Measurements from ENCODE around the gene ARF6. TPM values are rescaled to one million over a fixed set of nuclear protein-coding genes. Genes with fewer than 3 reads are reported as not detected.

ARF6 gene
- total RNA-seq, 1 experiment from 2014 or later: 49.2 TPM

DNA sequence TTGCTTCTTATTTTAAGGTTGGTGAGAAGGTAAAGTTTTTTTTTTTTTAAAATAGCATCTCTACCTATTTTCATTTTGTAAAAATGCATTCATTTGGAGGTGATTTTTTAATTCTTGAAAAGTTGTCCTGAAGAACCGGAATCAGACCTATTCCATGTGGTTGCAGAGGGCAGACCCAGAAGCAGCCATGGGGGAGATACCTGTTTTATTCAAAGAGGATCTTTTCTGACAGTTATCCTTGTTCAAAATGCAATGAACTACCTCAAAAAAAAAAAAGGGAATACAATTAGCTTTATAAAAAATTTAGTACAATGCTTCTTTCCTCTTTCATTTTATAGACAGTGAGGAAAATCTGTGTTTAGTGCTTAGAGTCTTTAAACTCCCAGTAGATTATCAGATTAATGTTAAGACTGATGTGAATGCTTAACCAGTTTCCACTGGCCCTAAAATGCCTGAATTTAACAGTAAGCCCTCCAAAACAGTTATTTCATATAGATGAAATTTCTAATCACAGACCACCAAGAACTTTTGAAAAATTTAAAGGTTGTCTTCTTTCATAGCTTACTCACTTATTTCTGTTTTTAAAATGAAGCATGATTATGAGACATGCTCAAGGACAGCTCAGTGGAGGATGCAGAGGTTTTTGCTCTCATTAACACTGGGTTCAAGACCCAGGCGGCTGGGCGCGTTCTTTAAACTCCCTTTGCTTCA, 31.7 kb upstream of the ARF6 start:
- H3K18ac ChIP-seq (ENCODE audit: insufficient read length, low read depth, low read length): peak overlapping the region; percentile 98
- no peak overlapping the region for H3K56ac ChIP-seq (ENCODE audit: insufficient read length, low read depth, low read length)
- no peak overlapping the region for H4K91ac ChIP-seq (ENCODE audit: insufficient read length, low read depth, low read length)
- H3K14ac ChIP-seq (ENCODE audit: insufficient read depth, low read length): peak overlapping the region; percentile 96
- H3K23me2 ChIP-seq (ENCODE audit: insufficient read length, low read depth, low read length, poor library complexity, severe bottlenecking): peaks cover 6% of the 10 kb centered on the region
- no peaks in the 10 kb centered on the region; a peak in 1 of 7 replicates for H3K36me3 Mint-ChIP-seq (ENCODE audit: insufficient read depth in 1 of 3, low read depth in 3 of 3)
- no peak overlapping the region for H2BK5ac ChIP-seq (ENCODE audit: insufficient read length, low read length)
- peak overlapping the region; percentile 99 for H3K9ac ChIP-seq (ENCODE audit: extremely low read depth, insufficient read length, low read length)
- H3K4me2 ChIP-seq (ENCODE audit: insufficient read depth, insufficient read length, low read length): peak overlapping the region; percentile 98
- H3K27me3 ChIP-seq (ENCODE audit: insufficient read depth, low read length): no peaks in the 10 kb centered on the region
- no peaks in the 10 kb centered on the region for H4K20me1 ChIP-seq (ENCODE audit: control insufficient read depth, insufficient read depth, insufficient read length)
- peaks cover 3% of the 10 kb centered on the region; the same call in 1 of the 2 replicates for H3K27me3 Mint-ChIP-seq (ENCODE audit: low read depth)
- DNase-seq: no peak
- H3K79me1 ChIP-seq (ENCODE audit: insufficient read depth, low read depth, low read length, poor library complexity, severe bottlenecking): no peaks in the 10 kb centered on the region
- WGBS (ENCODE audit: extremely low coverage, insufficient read length, low lambda C conversion rate): no CpG with 5 or more reads among the region's 4 CpGs
- H3K27ac Mint-ChIP-seq: peak overlapping the region in 2 of 3 experiments; percentile 97 to 99
- H3K23ac ChIP-seq (ENCODE audit: insufficient read length, low read depth, low read length): no peak overlapping the region
- no peaks in the 10 kb centered on the region; the same call in 1 of the 2 replicates for H3K4me1 ChIP-seq (ENCODE audit: insufficient read depth, low read length)
- H3K4ac ChIP-seq (ENCODE audit: low read depth, low read length): no peak overlapping the region; the same call in 1 of the 2 replicates
- TF ChIP-seq, protein P1, sequence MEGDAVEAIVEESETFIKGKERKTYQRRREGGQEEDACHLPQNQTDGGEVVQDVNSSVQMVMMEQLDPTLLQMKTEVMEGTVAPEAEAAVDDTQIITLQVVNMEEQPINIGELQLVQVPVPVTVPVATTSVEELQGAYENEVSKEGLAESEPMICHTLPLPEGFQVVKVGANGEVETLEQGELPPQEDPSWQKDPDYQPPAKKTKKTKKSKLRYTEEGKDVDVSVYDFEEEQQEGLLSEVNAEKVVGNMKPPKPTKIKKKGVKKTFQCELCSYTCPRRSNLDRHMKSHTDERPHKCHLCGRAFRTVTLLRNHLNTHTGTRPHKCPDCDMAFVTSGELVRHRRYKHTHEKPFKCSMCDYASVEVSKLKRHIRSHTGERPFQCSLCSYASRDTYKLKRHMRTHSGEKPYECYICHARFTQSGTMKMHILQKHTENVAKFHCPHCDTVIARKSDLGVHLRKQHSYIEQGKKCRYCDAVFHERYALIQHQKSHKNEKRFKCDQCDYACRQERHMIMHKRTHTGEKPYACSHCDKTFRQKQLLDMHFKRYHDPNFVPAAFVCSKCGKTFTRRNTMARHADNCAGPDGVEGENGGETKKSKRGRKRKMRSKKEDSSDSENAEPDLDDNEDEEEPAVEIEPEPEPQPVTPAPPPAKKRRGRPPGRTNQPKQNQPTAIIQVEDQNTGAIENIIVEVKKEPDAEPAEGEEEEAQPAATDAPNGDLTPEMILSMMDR (conservative IDR thresholded peaks at IDR 0.05): no peak
- H3K9me3 ChIP-seq (ENCODE audit: control insufficient read depth, low read depth, low read length): no peaks in the 10 kb centered on the region
- H2BK20ac ChIP-seq (ENCODE audit: low read depth, low read length, poor library complexity, severe bottlenecking): no peak overlapping the region
- H3K79me2 ChIP-seq (ENCODE audit: insufficient read depth, low read length): no peaks in the 10 kb centered on the region
- H2BK12ac ChIP-seq (ENCODE audit: insufficient read length, low read depth, low read length): no peak overlapping the region
- H2AFZ ChIP-seq (ENCODE audit: low read length): peak overlapping the region; percentile 98
- peak overlapping the region in 1 of 2 experiments; percentile 64; a peak in 2 of 5 replicates for H3K4me3 Mint-ChIP-seq
- H3K27ac ChIP-seq (ENCODE audit: insufficient read length, low read depth, low read length): peak overlapping the region; percentile 95
- no peak overlapping the region for H4K8ac ChIP-seq (replicated peaks; ENCODE audit: insufficient read length, low read depth, low read length)
- H3K4me1 Mint-ChIP-seq: peaks cover 7 to 14% of the 10 kb centered on the region in 2 experiments
- no peak overlapping the region for H2AK5ac ChIP-seq (ENCODE audit: insufficient read length, low read length)
- no peak overlapping the region for H3T11ph ChIP-seq (ENCODE audit: low read length)
- H4K5ac ChIP-seq (ENCODE audit: insufficient read length, low read depth, low read length): peak overlapping the region; percentile 94
- no peak overlapping the region for H2BK15ac ChIP-seq (ENCODE audit: low read depth, low read length)
- peak overlapping the region; percentile 84 for H2BK120ac ChIP-seq (ENCODE audit: low read depth, low read length, poor library complexity, severe bottlenecking)
- no peaks in the 10 kb centered on the region; a peak in 1 of 5 replicates for H3K9me3 Mint-ChIP-seq
